Right lobe of liver (tissue), 4 donors: Measurements from ENCODE around the gene OSBPL3.

ENCODE experiments used
- POLR2A ChIP-seq: fragments of 450-650 bp; IDR thresholded peaks from one replicate; pipeline ENCODE4 v1.6.1; 2017; ENCODE audit warnings: antibody characterized with exemption, mild to moderate bottlenecking
- TF ChIP-seq, protein P1 (sequence below), 4 donors: fragments of 200-600 bp in 3 of 4; fragments of 450-650 bp in 1 of 4; IDR thresholded peaks; one replicate each; pipeline versions ENCODE4 v1.5.1 to v1.8.0; 2016 to 2022; ENCODE audit warnings: antibody characterized with exemption in 4 of 4, mild to moderate bottlenecking in 2 of 4
- donor health status: DM: no; HTN: no; CAD: no.
- donor health status: DM: no; HTN: no; CAD: no.
- donor health status: DM: no; HTN: yes; CAD: no.

DNA sequence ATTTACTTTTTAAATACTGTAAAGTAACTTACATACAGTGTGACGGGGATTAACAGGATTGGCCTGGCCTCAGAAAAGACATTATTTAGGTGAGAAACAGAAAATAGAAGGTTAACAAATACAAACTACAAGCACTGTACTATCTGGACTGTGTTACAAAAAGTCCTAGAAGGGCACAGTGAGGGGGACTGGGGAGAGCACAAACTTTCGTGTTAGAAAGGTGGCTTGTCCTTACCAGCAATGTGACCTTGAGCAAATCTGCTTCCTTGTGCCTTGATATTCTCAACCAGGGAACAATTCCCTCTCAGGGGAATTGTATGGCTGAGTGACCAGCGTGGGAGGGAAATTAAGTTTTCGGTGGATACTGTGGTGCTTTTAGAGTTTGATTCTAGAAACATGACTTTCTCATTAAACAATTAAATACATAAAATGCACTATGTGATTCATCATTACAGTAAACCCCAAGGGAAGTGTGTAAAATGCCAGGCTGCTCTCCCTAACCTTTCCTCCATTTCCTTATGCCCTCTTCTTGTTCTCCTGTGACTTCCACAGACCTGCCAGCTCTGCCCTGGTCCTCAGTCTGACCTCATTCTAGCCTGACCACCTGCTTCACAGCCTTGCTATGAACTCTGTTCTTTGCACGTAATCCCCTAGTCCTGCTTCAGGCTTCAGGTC is 57.7 kb downstream of the OSBPL3 start:
- no peak for TF ChIP-seq POLR2A
- TF ChIP-seq, protein P1, sequence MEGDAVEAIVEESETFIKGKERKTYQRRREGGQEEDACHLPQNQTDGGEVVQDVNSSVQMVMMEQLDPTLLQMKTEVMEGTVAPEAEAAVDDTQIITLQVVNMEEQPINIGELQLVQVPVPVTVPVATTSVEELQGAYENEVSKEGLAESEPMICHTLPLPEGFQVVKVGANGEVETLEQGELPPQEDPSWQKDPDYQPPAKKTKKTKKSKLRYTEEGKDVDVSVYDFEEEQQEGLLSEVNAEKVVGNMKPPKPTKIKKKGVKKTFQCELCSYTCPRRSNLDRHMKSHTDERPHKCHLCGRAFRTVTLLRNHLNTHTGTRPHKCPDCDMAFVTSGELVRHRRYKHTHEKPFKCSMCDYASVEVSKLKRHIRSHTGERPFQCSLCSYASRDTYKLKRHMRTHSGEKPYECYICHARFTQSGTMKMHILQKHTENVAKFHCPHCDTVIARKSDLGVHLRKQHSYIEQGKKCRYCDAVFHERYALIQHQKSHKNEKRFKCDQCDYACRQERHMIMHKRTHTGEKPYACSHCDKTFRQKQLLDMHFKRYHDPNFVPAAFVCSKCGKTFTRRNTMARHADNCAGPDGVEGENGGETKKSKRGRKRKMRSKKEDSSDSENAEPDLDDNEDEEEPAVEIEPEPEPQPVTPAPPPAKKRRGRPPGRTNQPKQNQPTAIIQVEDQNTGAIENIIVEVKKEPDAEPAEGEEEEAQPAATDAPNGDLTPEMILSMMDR (IDR thresholded peaks at IDR 0.05), result no peak
